ENCODE results near the gene BRF1. TPM values are rescaled to one million over a fixed set of nuclear protein-coding genes. Genes with fewer than 3 reads are reported as not detected.

Gene BRF1
- total RNA-seq, 1 donor from 2014 or later: 64.6 TPM

GRCh38 chr14:105324080-105324778, 23.4 kb upstream of the BRF1 start:
- peaks cover 29% of the 10 kb centered on the region for H3K4me1 ChIP-seq

GRCh38 chr14:105323663-105324062, 22.9 kb upstream of the BRF1 start:
- H3K9me3 ChIP-seq: no peaks in the 10 kb centered on the region
- no peak for DNase-seq (ENCODE audit: extremely low spot score in 2 of 2)
- intact Hi-C loops (cut with DNase I): no loop called here
- H3K4me1 ChIP-seq: peaks cover 24% of the 10 kb centered on the region
- H3K4me3 ChIP-seq: no peak overlapping the region
- no peaks in the 10 kb centered on the region for H3K36me3 ChIP-seq
- no peak overlapping the region for H3K27ac ChIP-seq
- TF ChIP-seq POLR2AphosphoS5 (IDR thresholded peaks at IDR 0.05; ENCODE audit: insufficient read depth in 1 of 2, low read depth in 1 of 2) (no peak), POLR2A (IDR thresholded peaks at IDR 0.05) (no peak), CTCF (IDR thresholded peaks at IDR 0.05) (no peak)
- no peaks in the 10 kb centered on the region for H3K27me3 ChIP-seq

More at GRCh38 chr14:105324080-105324778, 23.4 kb upstream of the BRF1 start:
- Histone ChIP-seq H3K27ac (no peak overlapping the region), H3K27me3 (no peaks in the 10 kb centered on the region), H3K4me3 (no peak overlapping the region), H3K9me3 (no peaks in the 10 kb centered on the region), H3K36me3 (no peaks in the 10 kb centered on the region)
- DNase-seq (ENCODE audit: extremely low spot score in 2 of 2): no peak
- no peak for TF ChIP-seq POLR2A (IDR thresholded peaks at IDR 0.05)
- no peak for TF ChIP-seq POLR2AphosphoS5 (IDR thresholded peaks at IDR 0.05; ENCODE audit: insufficient read depth in 1 of 2, low read depth in 1 of 2)
- no peak for TF ChIP-seq CTCF (IDR thresholded peaks at IDR 0.05)
- intact Hi-C loops (cut with DNase I): no loop called here

GRCh38 chr14:105322791-105323556, 22.2 kb upstream of the BRF1 start:
- H3K27ac ChIP-seq: no peak overlapping the region
- TF ChIP-seq CTCF (IDR thresholded peaks at IDR 0.05) (no peak), POLR2A (IDR thresholded peaks at IDR 0.05) (no peak), POLR2AphosphoS5 (IDR thresholded peaks at IDR 0.05; ENCODE audit: insufficient read depth in 1 of 2, low read depth in 1 of 2) (no peak)
- no peaks in the 10 kb centered on the region for H3K9me3 ChIP-seq

GRCh38 chr14:105317546-105317945, 16.7 kb upstream of the BRF1 start:
- intact Hi-C loops (cut with DNase I): no loop called here
- H3K9me3 ChIP-seq: no peaks in the 10 kb centered on the region
- H3K4me3 ChIP-seq: peak overlapping the region in 1 of 2 donors; percentile 17
- H3K27ac ChIP-seq: peak overlapping the region; percentile 36
- TF ChIP-seq CTCF (IDR thresholded peaks at IDR 0.05) (no peak), POLR2A (IDR thresholded peaks at IDR 0.05) (no peak), POLR2AphosphoS5 (IDR thresholded peaks at IDR 0.05; ENCODE audit: insufficient read depth in 1 of 2, low read depth in 1 of 2) (no peak)
- no peaks in the 10 kb centered on the region for H3K27me3 ChIP-seq
- H3K4me1 ChIP-seq: peaks cover 42% of the 10 kb centered on the region
- DNase-seq (ENCODE audit: extremely low spot score in 2 of 2): no peak
- H3K36me3 ChIP-seq: no peaks in the 10 kb centered on the region

More at GRCh38 chr14:105322791-105323556, 22.2 kb upstream of the BRF1 start:
- Histone ChIP-seq H3K36me3 (no peaks in the 10 kb centered on the region), H3K27me3 (no peaks in the 10 kb centered on the region), H3K4me1 (peaks cover 21% of the 10 kb centered on the region), H3K4me3 (no peak overlapping the region)
- intact Hi-C loops (cut with DNase I): no loop called here
- DNase-seq (ENCODE audit: extremely low spot score in 2 of 2): no peak
